Fibroblast of lung (primary cell): Measurements from ENCODE around the gene FUT8. TPM values are rescaled to one million over a fixed set of nuclear protein-coding genes. Genes with fewer than 3 reads are reported as not detected.
"Not testable (repeated sequence)": the region's sequence is repeated elsewhere in the genome, so short reads cannot be mapped to it uniquely, and the experiment has no call there.

ENCODE experiments used
- DNase-seq, 2 donors: peaks; one replicate each; pipeline versions ENCODE4 v3.0.0 to v3.0.0-alpha.2; 2010; ENCODE audit warnings: low read depth in 2 of 2
- H2AFZ ChIP-seq: 2 replicates; pipeline ENCODE4 v1.5.1; 2012; ENCODE audit warnings: low read length, control low read depth, inconsistent platforms
- H3K27ac ChIP-seq: 2 replicates; pipeline ENCODE4 v1.5.1; 2011; ENCODE audit warnings: low read length, control low read depth; ENCODE audit not compliant: insufficient read depth
- H3K27me3 ChIP-seq: 2 replicates; pipeline ENCODE4 v1.5.1; 2011; ENCODE audit warnings: mild to moderate bottlenecking, low read length; ENCODE audit not compliant: control insufficient read depth, insufficient read depth
- H3K36me3 ChIP-seq: 2 replicates; pipeline ENCODE4 v1.5.1; 2011; ENCODE audit warnings: low read length; ENCODE audit not compliant: control insufficient read depth, insufficient read depth
- H3K4me1 ChIP-seq: 2 replicates; pipeline ENCODE4 v1.5.1; 2011; ENCODE audit warnings: low read length; ENCODE audit not compliant: control insufficient read depth, insufficient read depth; ENCODE audit errors: extremely low read depth
- H3K4me2 ChIP-seq: 2 replicates; pipeline ENCODE4 v1.5.1; 2011; ENCODE audit warnings: low read length, control low read depth; ENCODE audit not compliant: insufficient read depth; ENCODE audit errors: extremely low read depth
- H3K4me3 ChIP-seq, 4 experiments: fragments of 200-600 bp in 1 of 4; sonication (generic) in 1 of 4; replicated peaks in 1 of 4; 2 replicates each; pipeline ENCODE4 v1.5.1; 2011 to 2016; ENCODE audit warnings: low read length in 4 of 4, low read depth in 3 of 4, mild to moderate bottlenecking in 3 of 4, control low read depth in 2 of 4, inconsistent platforms in 1 of 4, mixed read lengths in 1 of 4; ENCODE audit not compliant: insufficient read depth in 1 of 4; ENCODE audit errors: control extremely low read depth in 1 of 4
- H3K79me2 ChIP-seq: 2 replicates; pipeline ENCODE4 v1.5.1; 2012; ENCODE audit warnings: mild to moderate bottlenecking, low read length, inconsistent platforms; ENCODE audit not compliant: control insufficient read depth, insufficient read depth
- H3K9ac ChIP-seq: 2 replicates; pipeline ENCODE4 v1.5.1; 2011; ENCODE audit warnings: mild to moderate bottlenecking, low read length, control low read depth; ENCODE audit not compliant: insufficient read depth
- H3K9me3 ChIP-seq: 2 replicates; pipeline ENCODE4 v1.5.1; 2012; ENCODE audit warnings: low read depth, low read length; ENCODE audit not compliant: control insufficient read depth, insufficient read depth
- H4K20me1 ChIP-seq: 2 replicates; pipeline ENCODE4 v1.5.1; 2011; ENCODE audit warnings: low read length; ENCODE audit not compliant: control insufficient read depth, insufficient read depth; ENCODE audit errors: extremely low read depth
- CTCF ChIP-seq, 2 donors: IDR thresholded peaks in 1 of 2; conservative IDR thresholded peaks in 1 of 2; 1 replicate in 1 of 2; 2 replicates in 1 of 2; pipeline ENCODE4 v1.5.1; 2011 to 2012; ENCODE audit warnings: low read length in 2 of 2, control low read depth in 1 of 2, inconsistent platforms in 1 of 2, low read depth in 1 of 2, mild to moderate bottlenecking in 1 of 2
- EZH2 ChIP-seq: IDR thresholded peaks from 2 replicates; pipeline ENCODE4 v1.5.1; 2012; ENCODE audit warnings: low read length, control low read depth, mild to moderate bottlenecking; ENCODE audit errors: missing control alignments
- polyA plus RNA-seq, 2 donors: library from polyadenylated mRNA; depleted of rRNA in 1 of 2; stranded (reverse) in 1 of 2; unstranded in 1 of 2; fragments of >200 nt; gene quantifications; 2 replicates each; pipeline ENCODE4 v1.2.1, GENCODE V29; 2011 to 2012; ENCODE audit warnings: missing spikeins in 1 of 2
- total RNA-seq: library from RNA; depleted of rRNA; stranded (reverse); fragments of >200 nt; gene quantifications from 2 replicates; pipeline ENCODE4 v1.2.1, GENCODE V29; 2014

Gene FUT8
- total and polyA plus RNA-seq, 2 donors (not counting 1 experiment from before 2014, with no cell fraction given) = 51.4 to 95.8 TPM

DNA sequence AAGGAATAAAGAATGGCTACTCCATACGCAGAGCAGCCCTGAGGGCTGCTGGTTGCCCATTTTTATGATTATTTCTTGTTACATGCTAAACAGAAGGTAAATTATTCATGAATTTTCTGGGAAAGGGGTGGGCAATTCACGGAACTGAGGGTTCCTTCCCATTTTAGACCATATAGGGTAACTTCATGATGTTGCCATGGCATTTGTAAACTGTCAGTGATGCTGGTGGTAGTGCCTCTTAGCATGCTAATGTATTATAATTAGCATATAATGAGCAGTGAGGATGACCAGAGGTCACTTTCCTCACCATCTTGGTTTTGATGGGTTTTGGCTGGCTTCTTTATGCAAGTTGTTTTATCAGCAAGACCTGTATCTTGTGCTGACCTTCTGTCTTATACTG is 273.0 kb downstream of the FUT8 start:
- DNase-seq = no peak
- H3K27ac ChIP-seq = no peak overlapping the region
- H2AFZ ChIP-seq = no peak overlapping the region
- H3K79me2 ChIP-seq = no peaks in the 10 kb centered on the region
- no peak overlapping the region for H3K4me2 ChIP-seq
- no peaks in the 10 kb centered on the region for H3K9me3 ChIP-seq
- no peaks in the 10 kb centered on the region for H4K20me1 ChIP-seq
- no peaks in the 10 kb centered on the region for H3K36me3 ChIP-seq
- no peaks in the 10 kb centered on the region for H3K27me3 ChIP-seq
- H3K4me3 ChIP-seq = no peak overlapping the region
- H3K4me1 ChIP-seq = no peaks in the 10 kb centered on the region
- no peak for TF ChIP-seq EZH2
- no peak for TF ChIP-seq CTCF (conservative IDR thresholded peaks at IDR 0.05 in 1 of 2, IDR thresholded peaks at IDR 0.05 in 1 of 2; ENCODE audit: low read depth in 1 of 2, low read length in 2 of 2)
- H3K9ac ChIP-seq = no peak overlapping the region

GRCh38 chr14:65686761-65687160 is 274.2 kb downstream of the FUT8 start:
- no peaks in the 10 kb centered on the region for H3K27me3 ChIP-seq
- no peaks in the 10 kb centered on the region for H3K9me3 ChIP-seq
- no peak for TF ChIP-seq EZH2
- no peak for TF ChIP-seq CTCF (conservative IDR thresholded peaks at IDR 0.05 in 1 of 2, IDR thresholded peaks at IDR 0.05 in 1 of 2; ENCODE audit: low read depth in 1 of 2, low read length in 2 of 2)
- DNase-seq = peak in 1 of 2 donors; percentile 33
- no peak overlapping the region for H2AFZ ChIP-seq
- no peaks in the 10 kb centered on the region for H3K79me2 ChIP-seq
- H4K20me1 ChIP-seq = no peaks in the 10 kb centered on the region
- H3K27ac ChIP-seq = no peak overlapping the region
- H3K4me1 ChIP-seq = no peaks in the 10 kb centered on the region
- H3K4me3 ChIP-seq = no peak overlapping the region
- H3K36me3 ChIP-seq = no peaks in the 10 kb centered on the region
- H3K9ac ChIP-seq = no peak overlapping the region
- H3K4me2 ChIP-seq = no peak overlapping the region

DNA sequence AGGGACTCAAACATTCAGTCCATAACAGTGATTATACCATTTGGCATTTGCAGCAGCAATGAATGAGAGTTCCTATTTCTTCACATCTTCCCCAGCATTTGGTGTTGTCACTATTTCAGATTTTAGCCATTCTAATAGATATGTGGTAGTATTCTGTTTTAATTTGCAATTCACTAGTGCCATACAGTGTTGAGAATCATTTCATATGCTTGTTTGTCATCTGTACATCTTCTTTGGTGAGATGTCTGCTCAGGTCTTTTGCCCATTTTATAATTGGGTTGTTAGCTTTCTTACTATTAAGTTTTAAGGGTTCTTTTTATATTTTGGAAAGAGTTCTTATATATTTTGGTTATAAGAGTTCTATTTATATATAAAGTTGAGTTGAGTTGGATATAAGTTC is 276.5 kb downstream of the FUT8 start:
- no peak overlapping the region for H2AFZ ChIP-seq
- no peaks in the 10 kb centered on the region for H3K36me3 ChIP-seq
- no peaks in the 10 kb centered on the region for H4K20me1 ChIP-seq
- no peak overlapping the region for H3K27ac ChIP-seq
- no peak overlapping the region for H3K4me2 ChIP-seq
- no peak for TF ChIP-seq EZH2
- no peak for TF ChIP-seq CTCF (conservative IDR thresholded peaks at IDR 0.05 in 1 of 2, IDR thresholded peaks at IDR 0.05 in 1 of 2; ENCODE audit: low read depth in 1 of 2, low read length in 2 of 2)
- no peak for DNase-seq
- no peaks in the 10 kb centered on the region for H3K79me2 ChIP-seq
- no peaks in the 10 kb centered on the region for H3K9me3 ChIP-seq
- no peaks in the 10 kb centered on the region for H3K27me3 ChIP-seq
- no peak overlapping the region for H3K9ac ChIP-seq
- no peaks in the 10 kb centered on the region for H3K4me1 ChIP-seq
- no peak overlapping the region for H3K4me3 ChIP-seq

DNA sequence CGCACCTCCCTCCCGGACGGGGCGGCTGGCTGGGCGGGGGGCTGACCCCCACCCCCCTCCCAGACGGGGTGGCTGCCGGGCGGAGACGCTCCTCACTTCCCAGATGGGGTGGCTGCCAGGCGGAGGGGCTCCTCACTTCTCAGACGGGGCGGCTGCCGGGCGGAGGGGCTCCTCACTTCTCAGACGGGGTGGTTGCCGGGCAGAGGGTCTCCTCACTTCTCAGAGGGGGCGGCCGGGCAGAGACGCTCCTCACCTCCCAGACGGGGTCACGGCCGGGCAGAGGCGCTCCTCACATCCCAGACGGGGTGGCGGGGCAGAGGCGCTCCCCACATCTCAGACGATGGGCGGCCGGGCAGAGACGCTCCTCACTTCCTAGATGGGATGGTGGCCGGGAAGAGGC is 280.0 kb downstream of the FUT8 start:
- H3K4me1 ChIP-seq, H3K27me3 ChIP-seq, H3K27ac ChIP-seq: not testable (repeated sequence)

More for the DNA sequence above, 280.0 kb downstream of the FUT8 start:
- not testable (repeated sequence) for H3K36me3 ChIP-seq, DNase-seq, H4K20me1 ChIP-seq, H3K9ac ChIP-seq, H2AFZ ChIP-seq, H3K4me3 ChIP-seq, H3K4me2 ChIP-seq, H3K9me3 ChIP-seq, H3K79me2 ChIP-seq
